C1 segment of cervical spinal cord (tissue), 14 donors: ENCODE results near the gene FCGR3B.
"Not testable (repeated sequence)": the region's sequence is repeated elsewhere in the genome, so short reads cannot be mapped to it uniquely, and the experiment has no call there.

ENCODE experiments used
- DNase-seq, 14 donors: peaks; one replicate each; lab custom pipeline; 2025; lab: John Stamatoyannopoulos, UW

FCGR3B gene

DNA sequence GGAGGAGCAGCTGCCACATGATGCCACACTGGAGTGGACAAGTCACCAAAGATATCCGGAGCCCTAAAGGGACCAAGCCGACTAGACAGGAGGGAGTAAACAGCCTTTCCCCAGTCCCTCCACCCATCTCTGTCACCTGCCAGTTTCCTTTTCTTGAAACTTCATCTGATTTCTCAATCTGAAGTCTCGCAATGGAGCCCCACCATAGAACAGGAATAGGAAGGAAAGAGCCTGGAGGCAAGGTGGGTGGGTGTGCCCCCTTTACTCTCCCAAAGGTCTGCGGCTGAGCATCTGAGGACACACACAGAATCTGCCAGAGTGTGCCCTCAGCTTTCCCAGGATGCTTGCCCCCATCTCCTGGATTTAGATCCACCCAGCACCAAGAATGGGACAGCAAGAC is at the start of gene FCGR3B:
Gene FCGR3B, minus strand, starts transcription at position 101 of the 400 bp plus-strand sequence. Its CDS starts 82 bp downstream, at position 19.
- no peak for DNase-seq

DNA sequence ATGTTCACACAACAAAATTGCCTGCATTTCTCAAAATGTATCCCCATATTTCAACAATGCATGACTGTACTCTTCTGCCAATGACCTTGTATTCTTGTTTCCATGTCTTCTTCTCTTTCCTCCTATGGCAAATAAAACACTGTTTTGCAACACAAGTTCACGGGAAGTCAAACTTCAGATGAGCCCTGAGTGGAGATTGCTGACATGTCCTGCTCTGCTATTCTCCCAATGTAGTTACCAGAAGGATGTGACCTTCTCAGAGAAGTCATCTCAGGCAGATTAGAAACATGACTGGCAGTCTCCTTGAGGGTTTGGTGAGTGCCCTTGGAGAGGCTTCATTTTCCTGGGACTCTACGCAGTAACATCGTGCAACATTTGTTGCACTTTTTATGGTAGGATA is 47.5 kb upstream of the FCGR3B start:
- no peak for DNase-seq

DNA sequence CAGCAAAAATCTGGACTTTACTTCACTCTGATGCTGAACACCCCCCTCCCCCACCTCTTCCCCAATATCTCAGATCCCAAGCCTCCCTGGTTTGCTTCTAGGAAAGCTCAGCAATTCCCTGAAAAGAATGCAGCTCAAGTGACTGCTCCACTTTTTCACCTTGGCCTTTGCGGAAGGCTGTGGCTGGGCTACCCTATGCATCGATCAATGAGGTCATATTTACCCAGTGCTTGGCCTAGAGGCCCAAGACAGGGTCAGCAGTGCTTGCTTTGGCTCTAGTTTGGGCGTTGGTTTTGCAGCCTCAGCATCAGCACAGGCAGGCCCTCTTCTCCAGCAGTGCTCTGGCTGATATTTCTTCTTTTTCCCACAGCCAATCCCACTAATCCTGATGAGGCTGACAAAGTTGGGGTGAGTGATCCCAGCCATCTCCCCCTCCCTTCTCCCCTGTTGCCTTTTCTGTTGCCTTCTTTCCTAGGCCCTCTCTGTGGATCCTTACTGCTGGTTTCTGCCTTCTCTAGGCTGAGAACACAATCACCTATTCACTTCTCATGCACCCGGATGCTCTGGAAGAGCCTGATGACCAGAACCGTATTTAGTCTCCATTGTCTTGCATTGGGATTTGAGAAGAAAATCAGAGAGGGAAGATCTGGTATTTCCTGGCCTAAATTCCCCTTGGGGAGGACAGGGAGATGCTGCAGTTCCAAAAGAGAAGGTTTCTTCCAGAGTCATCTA is 46.1 kb upstream of the FCGR3B start:
- DNase-seq = no peak

DNA sequence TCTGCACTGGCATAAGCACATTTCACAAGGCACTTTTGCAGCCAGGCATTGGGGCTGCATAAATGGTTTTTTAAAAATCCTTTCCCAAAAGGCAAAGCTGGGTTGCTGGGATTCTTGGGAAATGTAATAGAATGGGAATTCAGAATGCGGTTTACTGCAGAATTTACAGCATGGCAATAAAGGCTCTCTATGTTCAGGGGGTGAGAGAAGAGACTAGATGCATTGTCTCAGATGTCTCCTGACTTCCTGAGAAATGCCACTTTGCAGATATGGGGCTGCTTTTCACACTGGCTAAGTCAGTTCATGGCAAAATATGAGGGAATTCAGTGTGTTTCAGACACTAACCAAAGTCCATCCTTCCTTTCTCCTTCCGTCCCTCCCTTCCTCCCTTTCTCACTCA is 45.5 kb upstream of the FCGR3B start:
- DNase-seq = peak in 1 of 14 donors; percentile 16

DNA sequence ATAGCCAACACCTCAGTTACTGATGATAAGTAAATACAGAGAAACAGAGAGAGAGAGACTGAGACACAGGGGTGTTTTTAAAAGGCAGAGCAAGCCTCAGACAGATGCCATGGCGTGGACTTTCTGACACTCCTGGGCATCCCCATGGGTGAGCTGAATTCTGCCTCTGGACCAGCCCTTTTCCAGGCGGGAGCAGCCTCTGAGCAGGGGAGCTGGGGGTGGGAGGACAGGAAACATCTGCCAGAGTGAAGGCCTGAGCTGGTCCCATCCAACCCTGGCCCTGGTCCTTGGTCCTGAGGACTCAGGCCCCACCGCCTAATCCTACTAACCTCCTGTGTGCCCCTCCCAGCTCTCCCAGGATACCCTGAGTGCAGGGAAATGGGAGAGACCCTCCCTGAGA is 43.9 kb upstream of the FCGR3B start:
- not testable (repeated sequence) for DNase-seq

DNA sequence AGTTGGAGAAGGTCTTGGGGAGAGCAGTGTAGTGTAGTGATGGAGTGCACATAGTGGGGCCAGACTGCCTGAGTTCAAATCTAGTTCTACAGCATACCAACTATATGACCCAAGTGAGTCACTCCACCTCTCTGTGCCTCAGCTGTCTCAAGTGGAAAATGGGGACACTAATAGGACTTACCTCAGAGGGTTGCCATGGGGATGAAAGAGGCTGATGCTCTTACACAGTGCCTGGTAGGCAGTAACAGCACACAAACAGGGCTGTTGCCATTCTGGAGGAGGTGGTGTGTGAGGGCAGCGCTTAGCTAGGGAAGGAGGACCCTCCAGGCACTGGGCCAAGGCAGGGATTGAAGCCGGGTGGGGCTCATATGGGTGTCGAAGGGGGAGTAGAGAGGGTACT is 43.5 kb upstream of the FCGR3B start:
- not testable (repeated sequence) for DNase-seq

DNA sequence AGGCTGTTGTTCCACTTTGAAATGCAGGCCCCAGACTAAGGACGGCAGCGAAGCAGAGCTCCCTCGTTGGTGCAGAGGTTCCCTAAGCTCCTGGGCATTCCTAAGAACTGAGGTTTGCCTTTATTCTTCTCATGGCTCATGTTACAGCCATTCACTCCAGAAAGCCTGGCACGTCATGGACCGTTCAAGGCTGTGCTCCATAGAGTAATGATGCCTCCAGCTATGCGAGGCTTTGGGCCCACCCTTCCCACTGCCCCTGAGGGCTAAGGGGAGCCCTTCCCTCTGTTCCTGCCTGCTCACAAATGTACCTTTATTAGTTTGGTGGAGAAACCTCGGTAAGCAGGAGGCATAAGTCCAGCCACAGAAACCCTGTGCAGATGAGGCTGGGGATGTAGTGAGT is 42.5 kb upstream of the FCGR3B start:
- not testable (repeated sequence) for DNase-seq

DNA sequence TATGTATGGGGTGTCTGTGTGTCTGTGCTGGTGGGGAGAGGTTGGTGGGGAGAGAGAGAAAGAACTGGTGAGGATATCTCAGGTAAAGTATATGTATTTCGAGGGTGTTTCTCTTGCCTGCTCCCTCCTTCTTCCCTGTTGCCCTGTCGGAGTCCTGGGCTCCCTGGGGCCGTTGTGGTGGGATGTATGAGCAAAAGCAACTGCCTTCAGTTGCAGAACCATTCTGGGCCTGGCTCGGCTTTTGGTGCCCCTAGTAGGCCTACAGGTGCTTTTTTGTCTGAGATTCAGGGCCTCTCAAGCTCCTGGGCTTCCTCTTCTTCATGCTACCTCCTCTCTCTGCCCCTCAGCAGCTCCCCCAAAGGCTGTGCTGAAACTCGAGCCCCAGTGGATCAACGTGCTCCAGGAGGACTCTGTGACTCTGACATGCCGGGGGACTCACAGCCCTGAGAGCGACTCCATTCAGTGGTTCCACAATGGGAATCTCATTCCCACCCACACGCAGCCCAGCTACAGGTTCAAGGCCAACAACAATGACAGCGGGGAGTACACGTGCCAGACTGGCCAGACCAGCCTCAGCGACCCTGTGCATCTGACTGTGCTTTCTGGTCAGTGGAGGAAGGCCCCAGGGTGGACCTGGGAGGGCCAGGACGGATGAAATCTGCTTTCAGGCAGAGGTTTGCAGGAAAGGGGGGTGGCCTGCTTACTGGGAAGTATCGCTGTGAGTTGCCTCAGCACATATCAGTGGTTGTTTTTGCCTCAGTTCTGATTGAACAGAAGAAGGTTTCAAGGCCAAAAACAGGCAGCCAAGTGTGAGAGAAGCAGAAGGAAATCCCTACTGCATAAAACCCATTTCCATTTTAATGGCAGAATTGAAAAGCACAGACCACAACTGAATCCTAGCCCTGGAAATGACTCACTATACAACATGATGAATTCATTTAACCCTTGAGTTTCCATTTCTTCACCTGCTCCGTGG is 40.4 kb upstream of the FCGR3B start:
- DNase-seq = not testable (repeated sequence)

DNA sequence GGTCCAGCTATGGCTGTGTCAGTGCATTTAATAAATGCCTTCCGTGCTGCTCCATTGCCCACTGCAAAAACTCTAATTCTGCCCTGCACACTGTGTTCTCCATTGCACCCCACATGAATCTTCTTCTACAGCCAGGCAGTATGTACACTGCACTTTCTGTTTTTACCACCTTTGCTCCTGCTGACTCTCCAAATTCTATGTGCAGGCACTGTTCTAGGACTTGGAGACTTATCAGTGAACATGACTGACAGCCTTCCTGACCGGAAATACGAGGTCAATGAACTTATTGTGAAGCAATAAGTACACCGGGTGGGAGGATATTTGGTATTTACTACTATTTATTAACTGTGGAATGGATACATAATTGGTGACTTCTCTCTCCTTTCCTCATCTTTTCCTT is 33.7 kb upstream of the FCGR3B start:
- DNase-seq = not testable (repeated sequence)

DNA sequence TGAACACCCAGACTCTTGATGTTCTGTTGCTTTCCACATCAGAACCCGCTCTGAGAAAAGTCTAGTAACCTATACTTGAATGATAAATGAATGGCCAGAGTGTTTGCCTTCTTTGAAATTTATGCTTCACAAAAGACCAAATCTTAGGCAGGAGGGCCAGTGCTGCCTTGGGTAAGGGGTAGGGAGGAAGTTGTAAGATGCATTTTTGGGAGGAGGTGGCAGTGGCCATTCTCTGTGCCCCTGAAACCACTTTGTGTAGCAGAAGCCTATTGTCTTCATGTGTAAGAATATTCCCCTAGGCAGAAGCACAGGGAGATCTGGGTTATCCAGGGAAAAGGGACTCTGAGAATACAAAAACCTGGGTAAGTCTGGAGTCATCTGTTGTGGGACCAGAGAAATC is 32.6 kb upstream of the FCGR3B start:
- DNase-seq = not testable (repeated sequence)

DNA sequence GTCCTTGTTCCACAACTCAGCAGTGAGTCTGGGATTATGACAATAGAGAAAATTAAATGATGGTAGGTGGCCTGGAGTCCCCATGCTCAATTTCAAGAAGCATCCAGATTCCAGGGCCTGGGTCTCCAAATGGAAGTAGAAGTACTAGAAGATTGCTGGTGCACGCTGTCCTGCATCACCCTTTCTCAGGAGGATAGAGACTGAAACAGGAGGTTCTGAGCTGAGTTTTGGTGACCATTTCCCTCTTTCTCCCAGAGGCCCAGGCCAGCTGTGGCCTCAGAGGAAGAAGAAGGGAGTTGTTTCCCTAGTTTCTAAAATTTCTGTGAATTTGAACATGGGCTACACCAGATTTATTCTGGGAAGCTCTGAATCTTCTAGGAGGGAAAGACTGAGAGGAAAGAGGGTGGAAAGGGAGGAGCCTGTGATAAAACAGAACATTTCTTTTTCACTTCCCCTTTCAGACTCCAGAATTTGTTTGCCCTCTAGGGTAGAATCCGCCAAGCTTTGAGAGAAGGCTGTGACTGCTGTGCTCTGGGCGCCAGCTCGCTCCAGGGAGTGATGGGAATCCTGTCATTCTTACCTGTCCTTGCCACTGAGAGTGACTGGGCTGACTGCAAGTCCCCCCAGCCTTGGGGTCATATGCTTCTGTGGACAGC is 31.8 kb upstream of the FCGR3B start, which contains the start of gene FCGR2B:
Gene FCGR2B, plus strand, starts transcription at position 460 of the 656 bp plus-strand sequence. Its CDS starts 99 bp downstream, at position 559.
- not testable (repeated sequence) for DNase-seq

DNA sequence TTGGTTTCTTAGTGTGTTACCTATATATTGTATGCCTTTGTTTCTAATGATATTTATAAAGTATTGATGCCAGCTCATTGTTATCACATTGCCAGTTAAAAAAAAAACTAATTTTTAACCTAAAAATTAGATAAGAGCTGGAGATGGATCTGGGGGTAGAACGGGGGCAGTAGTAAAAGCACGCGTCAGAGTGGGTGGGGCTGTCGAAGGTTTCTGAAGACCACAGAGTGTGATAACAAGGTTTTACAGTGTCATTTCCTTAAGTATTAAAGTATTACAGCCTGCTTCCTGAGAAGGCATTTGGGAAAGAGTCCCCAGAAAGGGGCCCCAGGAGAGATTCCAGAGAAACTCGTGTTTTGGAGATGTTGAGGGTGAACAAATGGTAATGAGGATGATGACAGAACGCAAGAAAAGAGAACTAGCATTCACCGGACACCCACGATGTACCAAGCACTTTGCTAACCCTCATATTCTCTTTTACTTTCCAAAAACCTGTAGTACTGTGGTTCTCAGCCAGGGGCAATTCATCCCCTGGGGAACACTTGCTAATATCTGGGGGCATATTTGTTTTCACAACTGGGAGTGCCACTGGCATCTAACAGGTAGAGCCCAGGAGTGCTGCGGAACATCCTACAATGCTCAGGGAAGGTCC is 30.8 kb upstream of the FCGR3B start:
- DNase-seq = not testable (repeated sequence)

DNA sequence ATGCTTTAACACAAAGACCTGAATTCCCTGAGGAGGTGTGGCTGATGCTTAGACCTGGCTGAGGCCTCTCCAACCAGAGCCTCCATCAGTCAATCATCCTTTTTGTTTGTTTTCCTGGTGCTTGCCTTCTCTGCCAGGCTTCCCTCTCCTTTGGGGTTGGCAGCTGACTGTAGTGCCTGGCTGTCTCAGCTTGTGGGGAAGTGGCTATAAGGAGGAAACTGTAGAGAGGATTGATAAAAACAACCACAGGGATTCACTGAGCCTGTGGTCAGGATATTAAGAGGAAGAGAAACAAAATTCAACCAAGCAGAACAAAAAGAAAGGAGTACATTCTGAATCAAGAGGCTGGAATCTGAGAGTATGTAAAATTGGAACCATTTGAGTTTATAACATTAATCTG is 27.5 kb upstream of the FCGR3B start:
- DNase-seq = not testable (repeated sequence)

DNA sequence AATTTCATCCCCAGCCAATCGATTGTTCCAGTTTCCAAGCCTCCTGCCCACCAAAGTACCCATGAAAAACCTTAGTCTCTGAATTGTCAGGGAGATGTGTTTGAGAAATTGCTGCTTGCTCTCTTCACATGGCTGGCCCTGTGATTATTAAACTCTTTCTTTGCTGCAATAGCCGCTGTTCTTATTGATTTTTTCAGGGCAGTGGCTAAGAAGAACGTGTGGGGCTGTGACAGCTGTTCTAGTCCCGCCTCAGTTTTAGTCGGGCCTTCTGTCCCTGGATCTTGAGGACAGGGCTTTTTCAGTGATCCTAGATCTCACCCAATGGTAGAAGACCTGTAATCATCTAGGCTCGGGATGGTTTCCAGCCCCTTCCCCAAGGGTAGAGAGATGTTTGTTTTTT is 23.0 kb upstream of the FCGR3B start:
- DNase-seq = not testable (repeated sequence)

DNA sequence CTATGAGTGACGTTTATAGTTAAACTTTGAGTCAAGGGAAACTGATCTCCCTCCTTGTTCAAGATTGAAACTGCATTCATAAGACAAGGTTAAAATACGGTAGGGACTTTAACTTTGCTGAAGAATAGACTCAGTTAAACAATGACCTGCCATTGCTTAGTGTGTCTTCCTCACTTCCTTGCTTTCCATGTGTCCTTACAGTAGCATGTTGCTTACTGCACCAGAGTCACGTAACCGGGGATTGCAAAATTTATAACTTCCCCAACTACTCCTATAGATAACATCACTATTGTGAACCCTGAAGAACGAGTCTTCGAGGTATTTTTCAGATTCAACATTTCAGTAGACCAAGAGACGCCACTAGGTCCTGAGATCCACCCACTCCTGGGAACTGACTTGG is 22.6 kb upstream of the FCGR3B start:
- not testable (repeated sequence) for DNase-seq

DNA sequence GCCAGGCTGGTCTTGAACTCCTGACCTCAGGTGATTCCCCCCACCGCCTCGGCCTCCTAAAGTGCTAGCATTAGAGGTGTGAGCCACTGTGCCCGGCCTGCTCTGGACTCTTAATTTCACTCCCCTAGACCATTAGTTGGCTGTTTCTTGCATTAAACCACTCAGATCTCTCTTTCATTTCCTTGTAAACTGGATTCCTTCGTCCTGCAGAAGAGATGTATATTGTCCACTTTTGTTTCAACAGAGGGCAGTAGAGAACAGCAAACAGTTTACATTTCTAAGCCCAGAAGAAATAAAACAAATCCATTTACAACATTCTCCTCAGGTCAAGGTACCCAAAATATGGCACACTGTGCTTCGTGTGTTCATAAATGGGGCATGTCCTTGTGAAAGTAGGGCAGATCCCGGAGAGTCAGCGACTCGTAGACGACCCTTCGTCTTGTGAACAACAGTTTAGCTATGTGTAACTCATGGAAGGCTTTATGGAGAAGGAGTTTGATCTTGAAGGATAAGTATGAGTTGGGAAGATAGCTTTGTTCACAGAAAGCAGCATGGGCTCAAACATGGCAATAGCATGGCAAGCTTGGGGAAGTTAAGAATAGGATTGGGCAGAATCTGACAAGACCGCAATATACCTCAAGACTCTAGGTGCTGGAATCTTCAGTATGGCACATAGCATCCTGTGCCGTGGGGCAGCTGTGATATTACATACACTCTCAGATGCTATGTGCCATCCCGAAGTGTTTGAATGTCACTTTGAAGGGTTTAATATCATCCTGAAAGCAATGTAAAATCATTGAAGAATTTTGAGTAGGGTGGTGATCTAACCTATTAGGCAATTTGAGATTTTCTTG is 16.8 kb upstream of the FCGR3B start:
- DNase-seq = peak in 2 of 14 donors; percentile 12 to 24

DNA sequence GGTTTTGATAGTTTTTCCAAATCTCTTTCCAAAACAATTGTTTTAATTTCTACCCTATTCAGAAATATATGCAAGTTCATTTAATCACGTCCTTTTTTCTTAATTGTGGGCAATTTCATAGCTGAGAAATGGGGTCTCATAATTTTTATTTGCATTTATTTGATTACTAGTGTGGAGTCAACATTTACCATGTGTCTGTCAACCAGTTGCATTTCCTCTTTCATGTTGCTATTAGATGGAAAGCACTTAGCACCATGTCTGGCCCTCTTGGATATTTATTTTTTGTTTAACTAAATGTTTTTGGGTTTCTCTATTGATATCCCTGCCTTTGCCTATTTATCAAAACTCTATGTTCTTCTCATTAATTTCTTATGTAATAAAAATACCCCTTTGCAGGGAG is 13.9 kb upstream of the FCGR3B start:
- not testable (repeated sequence) for DNase-seq

DNA sequence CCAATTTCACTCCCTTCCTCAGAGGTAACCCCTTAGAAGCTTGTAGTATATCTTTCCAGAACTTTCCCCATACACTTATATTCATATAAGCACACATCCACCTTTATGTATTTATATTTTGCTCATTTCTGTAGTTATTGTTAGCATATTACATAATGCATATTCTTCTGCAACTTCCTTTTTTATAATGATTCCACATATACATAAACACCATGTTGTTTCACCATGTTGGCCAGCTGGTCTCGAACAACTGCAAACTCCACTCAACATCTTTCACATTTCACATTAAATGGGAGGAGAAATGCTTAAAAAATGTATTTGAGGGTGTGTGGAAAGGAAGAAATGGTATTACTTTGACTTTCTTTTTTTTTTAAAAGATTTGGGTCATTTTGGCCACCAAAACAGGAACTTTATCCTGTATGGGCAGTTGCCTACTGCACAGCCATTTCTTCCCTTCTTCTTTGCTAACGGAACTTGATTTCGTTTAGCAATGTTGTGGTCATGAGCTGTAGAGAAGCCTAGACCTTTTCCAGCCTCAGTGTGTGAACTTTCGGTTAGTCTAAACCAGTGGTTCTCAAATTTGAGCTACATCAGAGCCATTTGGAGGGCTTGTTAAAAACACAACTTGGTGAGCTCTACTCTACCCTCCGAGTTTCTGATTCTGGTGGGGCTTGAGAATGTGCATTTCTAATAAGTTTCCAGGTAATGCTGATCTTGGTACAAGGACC is 12.7 kb upstream of the FCGR3B start:
- DNase-seq = not testable (repeated sequence)

DNA sequence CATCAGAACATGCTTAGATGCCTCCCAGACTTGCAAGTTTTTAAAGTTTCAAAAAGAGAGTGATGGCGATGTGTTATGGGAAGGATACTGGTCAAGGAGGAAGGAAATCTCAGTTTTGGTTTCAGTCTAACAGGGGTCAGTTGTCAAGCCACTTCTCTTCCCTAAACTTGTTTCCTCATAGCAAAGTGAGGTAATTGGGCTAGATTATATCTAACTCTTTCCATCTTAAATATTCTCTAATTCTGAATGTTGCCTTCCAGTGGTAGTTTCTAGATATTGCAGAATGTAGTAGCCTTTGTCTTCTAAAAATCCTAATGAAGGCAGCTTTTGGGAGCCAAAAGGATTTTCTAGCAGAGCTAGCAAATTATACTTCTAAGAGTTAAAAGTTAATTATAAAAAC is 11.7 kb upstream of the FCGR3B start:
- not testable (repeated sequence) for DNase-seq

DNA sequence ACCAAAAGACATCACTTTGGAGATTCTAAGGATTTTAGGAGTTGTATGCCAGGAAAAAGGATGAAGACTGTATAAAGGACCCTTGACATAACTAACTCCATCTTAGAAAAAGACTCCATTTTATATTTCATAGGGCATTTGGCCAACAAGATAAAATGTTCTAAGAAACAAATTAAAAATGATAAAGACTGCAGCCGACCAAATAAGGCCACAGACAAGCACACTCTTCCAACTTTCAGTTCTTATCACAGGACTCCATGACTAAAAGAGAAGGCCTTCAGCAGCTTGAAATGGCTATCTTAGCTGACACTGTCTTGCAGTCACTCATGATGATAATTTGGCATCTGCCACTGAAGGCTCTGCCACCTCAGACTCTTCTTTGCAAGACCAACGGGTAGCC is 8.2 kb upstream of the FCGR3B start:
- not testable (repeated sequence) for DNase-seq
